H1 (cell line): ENCODE results near the gene PRKAG3. TPM values are rescaled to one million over a fixed set of nuclear protein-coding genes. Genes with fewer than 3 reads are reported as not detected.

Experiments used
- CTCF ChIA-PET: fragments of 300-600 bp; sonication (Branson Sonifier 250); formaldehyde crosslinking; loops from one replicate; lab custom pipeline; 2021; ENCODE audit not compliant: partially characterized antibody; lab: Charles Lee
- POLR2A ChIA-PET: fragments of 300-600 bp; sonication (Branson Sonifier 250); formaldehyde crosslinking; loops from one replicate; lab custom pipeline; 2021; ENCODE audit warnings: inconsistent platforms; ENCODE audit not compliant: partially characterized antibody; lab: Charles Lee
- DNase-seq, 2 experiments: peaks; one replicate each; pipeline versions ENCODE4 v3.0.0 to v3.0.0-alpha.2; 2010 to 2022; ENCODE audit warnings: low spot score in 2 of 2, low read depth in 1 of 2, mixed read lengths in 1 of 2
- FAIRE-seq: peaks from 2 replicates; lab custom pipeline; 2011; peaks lifted over from hg19 to GRCh38; lab: Jason Lieb, UNC
- H2AFZ ChIP-seq: 2 replicates; pipeline ENCODE4 v1.8.1; 2012; ENCODE audit warnings: low read length, inconsistent platforms
- H2AK5ac ChIP-seq: 2 replicates; pipeline ENCODE4 v1.6.1; 2013; ENCODE audit warnings: low read depth, low read length
- H2BK120ac ChIP-seq: replicated peaks from 2 replicates; pipeline ENCODE3; 2013; ENCODE audit warnings: low read depth, low read length, inconsistent platforms
- H2BK12ac ChIP-seq: 2 replicates; pipeline ENCODE4 v1.6.1; 2013; ENCODE audit warnings: low read depth, low read length
- H2BK15ac ChIP-seq: 2 replicates; pipeline ENCODE4 v1.6.1; 2013; ENCODE audit warnings: low read length
- H2BK20ac ChIP-seq: 2 replicates; pipeline ENCODE4 v1.6.1; 2013; ENCODE audit warnings: low read length
- H2BK5ac ChIP-seq: 2 replicates; pipeline ENCODE4 v1.6.1; 2013; ENCODE audit warnings: low read depth, low read length
- H3K14ac ChIP-seq: 2 replicates; pipeline ENCODE4 v1.6.1; 2013; ENCODE audit warnings: inconsistent platforms; ENCODE audit not compliant: insufficient read length
- H3K18ac ChIP-seq: 2 replicates; pipeline ENCODE4 v1.6.1; 2013; ENCODE audit warnings: low read length; ENCODE audit errors: extremely low read depth
- H3K23ac ChIP-seq: 2 replicates; pipeline ENCODE4 v1.6.1; 2013; ENCODE audit warnings: inconsistent platforms; ENCODE audit not compliant: insufficient read length
- H3K23me2 ChIP-seq: 2 replicates; pipeline ENCODE4 v1.6.1; 2013; ENCODE audit warnings: low read depth, low read length
- H3K27ac ChIP-seq: 2 replicates; pipeline ENCODE4 v1.6.1; 2011; ENCODE audit warnings: low read depth, low read length, inconsistent platforms
- H3K27me3 ChIP-seq, 4 experiments: replicated peaks in 1 of 4; 1 replicate in 1 of 4; 2 replicates in 3 of 4; pipeline versions ENCODE4 v1.6.1 to v1.8.1; 2011 to 2013; ENCODE audit warnings: low read length in 3 of 4, mild to moderate bottlenecking in 3 of 4, inconsistent platforms in 2 of 4, mixed read lengths in 2 of 4, moderate library complexity in 1 of 4; ENCODE audit not compliant: control insufficient read depth in 3 of 4, insufficient read depth in 3 of 4; ENCODE audit errors: extremely low read depth in 1 of 4
- H3K36me3 ChIP-seq, 4 experiments: 2 replicates each; pipeline versions ENCODE4 v1.6.1 to v1.8.1; 2011 to 2013; ENCODE audit warnings: mild to moderate bottlenecking in 4 of 4, low read length in 3 of 4, moderate library complexity in 2 of 4, control low read depth in 1 of 4, inconsistent platforms in 1 of 4; ENCODE audit not compliant: insufficient read depth in 4 of 4, control insufficient read depth in 2 of 4
- H3K4ac ChIP-seq: replicated peaks from 2 replicates; pipeline ENCODE3; 2013; ENCODE audit warnings: low read length, low read depth, mixed read lengths, inconsistent platforms; ENCODE audit not compliant: insufficient read length
- H3K4me1 ChIP-seq, 4 experiments: replicated peaks in 1 of 4; 1 replicate in 1 of 4; 2 replicates in 3 of 4; pipeline versions ENCODE4 v1.6.1 to v1.8.1; 2011 to 2013; ENCODE audit warnings: low read length in 3 of 4, inconsistent platforms in 2 of 4, mixed read lengths in 1 of 4; ENCODE audit not compliant: insufficient read depth in 4 of 4, control insufficient read depth in 3 of 4
- H3K4me2 ChIP-seq, 2 experiments: 2 replicates each; pipeline versions ENCODE4 v1.6.1 to v1.8.1; 2011 to 2013; ENCODE audit warnings: low read depth in 2 of 2, low read length in 2 of 2, control low read depth in 1 of 2, inconsistent platforms in 1 of 2, mild to moderate bottlenecking in 1 of 2; ENCODE audit not compliant: insufficient read depth in 1 of 2
- H3K4me3 ChIP-seq, 4 experiments: fragments of 200-600, 300-600 bp in 1 of 4; sonication (generic), shearing (Covaris generic), sonication (Bioruptor Twin) in 1 of 4; 2 replicates each; pipeline versions ENCODE4 v1.5.1 to v1.8.1; 2011 to 2016; ENCODE audit warnings: low read length in 4 of 4, low read depth in 3 of 4, control low read depth in 2 of 4, inconsistent platforms in 2 of 4, mild to moderate bottlenecking in 2 of 4, mixed read lengths in 1 of 4, moderate library complexity in 1 of 4; ENCODE audit not compliant: insufficient read depth in 2 of 4; ENCODE audit errors: extremely low read depth in 1 of 4
- H3K56ac ChIP-seq: replicated peaks from 2 replicates; pipeline ENCODE3; 2013; ENCODE audit warnings: low read depth, mild to moderate bottlenecking, mixed read lengths, low read length, inconsistent platforms; ENCODE audit not compliant: insufficient read length
- H3K79me1 ChIP-seq: 2 replicates; pipeline ENCODE4 v1.6.1; 2013; ENCODE audit warnings: low read depth, low read length, control low read depth
- H3K79me2 ChIP-seq, 2 experiments: 2 replicates each; pipeline versions ENCODE4 v1.6.1 to v1.8.1; 2012 to 2013; ENCODE audit warnings: low read length in 2 of 2, mild to moderate bottlenecking in 2 of 2, inconsistent platforms in 1 of 2; ENCODE audit not compliant: insufficient read depth in 2 of 2, control insufficient read depth in 1 of 2
- H3K9ac ChIP-seq, 4 experiments: replicated peaks in 1 of 4; 1 replicate in 1 of 4; 2 replicates in 3 of 4; pipeline versions ENCODE4 v1.6.1 to v1.8.1; 2011 to 2013; ENCODE audit warnings: low read depth in 3 of 4, low read length in 3 of 4, control low read depth in 2 of 4, mild to moderate bottlenecking in 2 of 4, moderate library complexity in 2 of 4, inconsistent platforms in 1 of 4; ENCODE audit errors: extremely low read depth in 1 of 4
- H3K9me3 ChIP-seq, 2 experiments: 2 replicates each; pipeline versions ENCODE4 v1.6.1 to v1.8.1; 2012 to 2013; ENCODE audit warnings: mild to moderate bottlenecking in 2 of 2, moderate library complexity in 2 of 2, control low read depth in 1 of 2, inconsistent platforms in 1 of 2, low read depth in 1 of 2, low read length in 1 of 2, mixed read lengths in 1 of 2; ENCODE audit not compliant: insufficient read depth in 2 of 2
- H4K20me1 ChIP-seq, 2 experiments: replicated peaks in 1 of 2; 2 replicates each; pipeline versions ENCODE3 to v1.8.1; 2011 to 2013; ENCODE audit warnings: inconsistent platforms in 2 of 2, low read length in 2 of 2, mild to moderate bottlenecking in 1 of 2; ENCODE audit not compliant: insufficient read depth in 2 of 2, control insufficient read depth in 1 of 2
- H4K5ac ChIP-seq: 2 replicates; pipeline ENCODE4 v1.6.1; 2013; ENCODE audit warnings: low read length, low read depth, mixed read lengths, inconsistent platforms; ENCODE audit not compliant: insufficient read length
- H4K8ac ChIP-seq: 2 replicates; pipeline ENCODE4 v1.8.0; 2013; ENCODE audit warnings: mild to moderate bottlenecking, moderate library complexity, low read length, inconsistent platforms; ENCODE audit not compliant: insufficient read depth; ENCODE audit errors: extremely low read depth
- H4K91ac ChIP-seq: replicated peaks from 2 replicates; pipeline ENCODE3; 2013; ENCODE audit warnings: low read length, mixed read lengths, inconsistent platforms; ENCODE audit not compliant: insufficient read length
- CHD1 ChIP-seq: IDR thresholded peaks from 2 replicates; pipeline ENCODE4 v1.6.1; 2012; ENCODE audit warnings: low read depth, low read length, improper control_type of control experiment
- CTBP2 ChIP-seq: IDR thresholded peaks from 2 replicates; pipeline ENCODE4 v1.7.0; 2011; ENCODE audit warnings: borderline replicate concordance, mild to moderate bottlenecking, moderate library complexity, mixed read lengths, low read length; ENCODE audit not compliant: insufficient read depth, insufficient read length
- RNF2 ChIP-seq: fragments of 200-900, 300-1000 bp; sonication (generic); IDR thresholded peaks from 2 replicates; pipeline ENCODE4 v1.7.1; 2016; ENCODE audit warnings: borderline replicate concordance, low read depth, mild to moderate bottlenecking, antibody characterized with exemption, low read length; ENCODE audit not compliant: poor library complexity, severe bottlenecking; ENCODE audit errors: missing control alignments
- SAP30 ChIP-seq: fragments of 300-600 bp; sonication (generic); IDR thresholded peaks from 2 replicates; pipeline ENCODE4 v1.7.1; 2012; ENCODE audit warnings: low read length, moderate library complexity, mild to moderate bottlenecking, inconsistent platforms; ENCODE audit not compliant: insufficient read depth, insufficient replicate concordance
- TCF12 ChIP-seq: IDR thresholded peaks from 2 replicates; pipeline ENCODE4 v1.6.1; 2011; ENCODE audit warnings: low read depth, mild to moderate bottlenecking, low read length
- WGBS, 2 experiments: shearing (Covaris generic) in 1 of 2; methylation state at CpG; one replicate each; pipeline versions ENCODE4 v1.1.6 to v1.1.7; 2013 to 2015; ENCODE audit warnings: low lambda C conversion rate in 2 of 2, mixed read lengths in 2 of 2, inconsistent platforms in 1 of 2, low coverage in 1 of 2, missing lambda C conversion rate in 1 of 2; ENCODE audit not compliant: insufficient replicate concordance in 2 of 2, insufficient coverage in 1 of 2, insufficient read length in 1 of 2; ENCODE audit errors: extremely low coverage in 1 of 2, missing lambda C conversion rate in 1 of 2; 5-methylcytosine and 5-hydroxymethylcytosine counted together
- polyA plus RNA-seq, 7 experiments: library from polyadenylated mRNA; depleted of rRNA in 3 of 7; stranded (reverse) in 5 of 7; unstranded in 2 of 7; fragments of >200 nt in 5 of 7; fragments of 200-250 nt in 2 of 7; gene quantifications; 1 replicate in 5 of 7; 2 replicates in 1 of 7; 4 replicates in 1 of 7; pipeline versions ENCODE4 v1.2.1 to v1.2.3, GENCODE V29; 2011 to 2013; ENCODE audit warnings: missing spikeins in 2 of 7, mixed read lengths in 2 of 7
- total RNA-seq: library from RNA; stranded (reverse); fragmentation: NEBNext Ultra II Directional; extraction: Animal tissue kit (Norgen Biotek cat#: 25700); gene quantifications from 2 replicates; pipeline ENCODE4 v1.2.1, GENCODE V29; 2021

The PRKAG3 gene
- total and polyA plus RNA-seq, 2 of the 8 experiments (the other 6 are each of a cell fraction or from before 2014, with no cell fraction given) = not detected

DNA sequence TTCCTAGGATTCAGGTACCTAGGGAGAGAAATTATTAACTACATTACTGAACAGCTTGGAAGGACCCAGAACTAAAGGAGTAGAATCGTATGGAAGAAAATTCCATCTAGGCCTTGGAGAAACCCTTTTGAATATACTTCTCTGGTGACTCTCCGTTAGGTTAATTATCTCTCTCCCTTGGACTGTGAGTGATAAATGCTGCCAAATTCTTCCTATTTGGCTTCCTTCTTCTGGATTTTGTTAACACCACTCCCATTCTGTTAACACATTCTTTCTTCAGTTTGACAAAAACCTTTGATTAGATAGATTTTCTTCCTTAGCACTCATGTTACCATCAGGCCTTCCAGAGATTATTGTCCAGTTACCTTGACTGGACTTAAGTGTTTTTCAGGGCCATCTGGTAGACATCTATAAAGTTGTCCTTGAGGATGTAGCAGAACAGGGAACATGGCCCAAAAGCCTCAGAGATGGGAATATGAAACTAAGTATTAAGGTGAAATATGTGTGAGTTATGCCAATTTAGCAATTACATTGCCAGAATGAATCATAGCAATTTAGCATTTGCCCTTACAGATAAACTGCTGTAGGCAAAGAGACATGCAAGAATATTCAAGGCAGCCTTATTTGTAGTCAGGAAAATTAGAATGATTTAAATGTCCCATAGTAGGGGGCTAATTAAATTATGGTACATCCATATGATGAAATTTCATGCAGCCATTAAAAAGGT lies 42.9 kb downstream of the PRKAG3 start:
- no peak overlapping the region for H3K4ac ChIP-seq
- no peaks in the 10 kb centered on the region for H3K79me2 ChIP-seq
- H2BK120ac ChIP-seq = no peak overlapping the region
- TF ChIP-seq TCF12 = no peak
- no peak for TF ChIP-seq SAP30
- no peak for TF ChIP-seq CHD1
- TF ChIP-seq RNF2 = no peak
- no peak for TF ChIP-seq CTBP2
- no peak overlapping the region for H2BK5ac ChIP-seq
- H3K36me3 ChIP-seq = no peaks in the 10 kb centered on the region
- no peak overlapping the region for H2AK5ac ChIP-seq
- H3K23me2 ChIP-seq = no peaks in the 10 kb centered on the region
- H3K4me3 ChIP-seq = no peak overlapping the region
- no peak overlapping the region for H3K14ac ChIP-seq
- FAIRE-seq (no peak), DNase-seq (no peak)
- no peak overlapping the region for H3K56ac ChIP-seq
- H3K4me1 ChIP-seq = no peaks in the 10 kb centered on the region
- H3K18ac ChIP-seq = no peak overlapping the region
- peaks cover 0 to 4% (median 3%) of the 10 kb centered on the region in 4 experiments; a peak in 3 of 7 replicates for H3K27me3 ChIP-seq
- H4K8ac ChIP-seq = no peak overlapping the region
- no peak overlapping the region for H3K9ac ChIP-seq
- H3K27ac ChIP-seq = no peak overlapping the region
- no peak overlapping the region for H4K91ac ChIP-seq
- H4K20me1 ChIP-seq = peaks cover 0 to 3% of the 10 kb centered on the region in 2 experiments
- no peak overlapping the region for H4K5ac ChIP-seq
- CTCF ChIA-PET = interaction anchor here (1.0 to 1.2 kb wide), 2 partner anchors 59 to 130 kb away, joined by 4 to 5 read pairs; partner anchors contain the start of genes BCS1L and ZNF142
- no peak overlapping the region for H2BK20ac ChIP-seq
- POLR2A ChIA-PET = no interaction called here
- no peak overlapping the region for H2BK15ac ChIP-seq
- H3K9me3 ChIP-seq = no peaks in the 10 kb centered on the region
- H2BK12ac ChIP-seq = no peak overlapping the region
- no peaks in the 10 kb centered on the region for H3K79me1 ChIP-seq
- WGBS, 2 experiments = 84% methylated on average over 2 of the region's 2 CpGs; no CpG with 5 or more reads in 1 of the 2 experiments
- no peak overlapping the region for H3K4me2 ChIP-seq
- H2AFZ ChIP-seq = no peak overlapping the region
- no peak overlapping the region for H3K23ac ChIP-seq
